Endothelial cell of umbilical vein (primary cell): ENCODE data around the gene RNU2-63P. TPM values are rescaled to one million over a fixed set of nuclear protein-coding genes. Genes with fewer than 3 reads are reported as not detected.

ENCODE experiments used
- BruUV-seq: library from RNA; stranded (reverse); fragments of 400-500 nt; replicated peaks from 2 replicates; lab custom pipeline; 2021; lab: Mats Ljungman, UMichigan
- CTCF ChIA-PET: fragments of 300-600, 350-600 bp; sonication (Branson Sonifier 250); formaldehyde crosslinking; loops from one replicate; lab custom pipeline; 2021; ENCODE audit warnings: antibody characterized with exemption, inconsistent platforms; lab: Charles Lee
- POLR2A ChIA-PET: fragments of 300-600, 350-600 bp; sonication (Branson Sonifier 250); formaldehyde crosslinking; loops from one replicate; lab custom pipeline; 2021; ENCODE audit warnings: antibody characterized with exemption, inconsistent platforms; lab: Charles Lee
- DNase-seq: peaks from one replicate; pipeline ENCODE4 v3.0.0-alpha.2; 2011; ENCODE audit warnings: low read depth, low spot score
- FAIRE-seq: peaks from 2 replicates; lab custom pipeline; 2011; peaks lifted over from hg19 to GRCh38; lab: Jason Lieb, UNC
- H2AFZ ChIP-seq: 2 replicates; pipeline ENCODE4 v1.6.0; 2012; ENCODE audit warnings: low read depth, low read length, control low read depth, inconsistent platforms
- H3K27ac ChIP-seq: 2 replicates; pipeline ENCODE4 v1.5.1; 2011; ENCODE audit warnings: low read depth, mild to moderate bottlenecking, control low read depth, low read length, moderate library complexity; ENCODE audit not compliant: insufficient read depth
- H3K27me3 ChIP-seq, 2 experiments: 2 replicates each; pipeline versions ENCODE4 v1.6.0 to v1.6.1; 2011; ENCODE audit warnings: low read length in 2 of 2, mixed read lengths in 1 of 2; ENCODE audit not compliant: control insufficient read depth in 2 of 2, insufficient read depth in 2 of 2
- H3K36me3 ChIP-seq, 2 experiments: 2 replicates in 1 of 2; 3 replicates in 1 of 2; pipeline ENCODE4 v1.5.1; 2011; ENCODE audit warnings: low read length in 2 of 2, mild to moderate bottlenecking in 1 of 2, moderate library complexity in 1 of 2; ENCODE audit not compliant: control insufficient read depth in 2 of 2, insufficient read depth in 2 of 2; ENCODE audit errors: extremely low read depth in 1 of 2
- H3K4me1 ChIP-seq: 3 replicates; pipeline ENCODE4 v1.5.1; 2011; ENCODE audit warnings: mild to moderate bottlenecking, low read length; ENCODE audit not compliant: control insufficient read depth, insufficient read depth; ENCODE audit errors: extremely low read depth
- H3K4me2 ChIP-seq: 2 replicates; pipeline ENCODE4 v1.6.1; 2011; ENCODE audit warnings: low read length, control low read depth, mixed read lengths; ENCODE audit not compliant: insufficient read depth
- H3K4me3 ChIP-seq, 3 experiments: fragments of 200-600 bp in 1 of 3; sonication (generic), shearing (Covaris generic) in 1 of 3; replicated peaks in 1 of 3; 2 replicates each; pipeline ENCODE4 v1.5.1; 2011 to 2016; ENCODE audit warnings: control low read depth in 3 of 3, low read length in 3 of 3, mild to moderate bottlenecking in 2 of 3, inconsistent platforms in 1 of 3, low read depth in 1 of 3, moderate library complexity in 1 of 3; ENCODE audit not compliant: insufficient read depth in 1 of 3
- H3K79me2 ChIP-seq: 2 replicates; pipeline ENCODE4 v1.6.0; 2012; ENCODE audit warnings: low read length, inconsistent platforms; ENCODE audit not compliant: control insufficient read depth, insufficient read depth
- H3K9ac ChIP-seq: replicated peaks from 2 replicates; pipeline ENCODE3; 2011; ENCODE audit warnings: low read length, control low read depth; ENCODE audit not compliant: insufficient read depth; ENCODE audit errors: extremely low read depth
- H3K9me1 ChIP-seq: replicated peaks from 3 replicates; pipeline ENCODE4 v1.6.0; 2011; ENCODE audit warnings: mild to moderate bottlenecking, low read length; ENCODE audit not compliant: control insufficient read depth, insufficient read depth; ENCODE audit errors: extremely low read depth
- H3K9me3 ChIP-seq: replicated peaks from 2 replicates; pipeline ENCODE4 v1.5.1; 2012; ENCODE audit warnings: low read length, inconsistent platforms; ENCODE audit not compliant: control insufficient read depth, insufficient read depth
- H4K20me1 ChIP-seq: replicated peaks from 2 replicates; pipeline ENCODE3; 2011; ENCODE audit warnings: mild to moderate bottlenecking, low read length; ENCODE audit not compliant: control insufficient read depth, insufficient read depth; ENCODE audit errors: extremely low read depth
- EZH2 ChIP-seq: IDR thresholded peaks from 2 replicates; pipeline ENCODE4 v1.6.1; 2012; ENCODE audit warnings: borderline replicate concordance, low read depth, mild to moderate bottlenecking, moderate library complexity, low read length, inconsistent platforms; ENCODE audit not compliant: severe bottlenecking
- FOS ChIP-seq: IDR thresholded peaks from 2 replicates; pipeline ENCODE4 v1.6.1; 2011; ENCODE audit warnings: mild to moderate bottlenecking, low read length, moderate library complexity, borderline replicate concordance; ENCODE audit not compliant: insufficient read depth
- GATA2 ChIP-seq: IDR thresholded peaks from 2 replicates; pipeline ENCODE4 v1.7.0; 2011; ENCODE audit warnings: low read depth, mild to moderate bottlenecking, moderate library complexity, mixed read lengths, low read length; ENCODE audit not compliant: insufficient read length, insufficient read depth
- MYC ChIP-seq: IDR thresholded peaks from one replicate; pipeline ENCODE4 v1.6.1; 2011; ENCODE audit warnings: mild to moderate bottlenecking, low read depth, low read length
- dilution Hi-C: fragments of 300-500 bp; cut with MboI; formaldehyde crosslinking; loops from one replicate; pipeline ENCODE4 v1.15.0; 2019; ENCODE audit warnings: low sequenced_read_pairs; ENCODE audit not compliant: extremely low pct_ligation_motif_present
- intact Hi-C: fragments of 100-400 bp; cut with micrococcal nuclease; formaldehyde crosslinking; loops from one replicate; pipeline ENCODE4 v1.10.0; 2022
- polyA plus RNA-seq, 4 experiments: library from polyadenylated mRNA; depleted of rRNA in 3 of 4; stranded (reverse) in 3 of 4; unstranded in 1 of 4; fragments of >200 nt; gene quantifications; 2 replicates each; pipeline versions ENCODE4 v1.2.1 to v1.2.3, GENCODE V29; 2011 to 2012; ENCODE audit warnings: missing spikeins in 1 of 4
- total RNA-seq: library from RNA; stranded (reverse); gene quantifications from 2 replicates; pipeline ENCODE4 v1.2.3, GENCODE V29; 2021
- TF ChIP-seq, protein P1 (sequence below): IDR thresholded peaks from 2 replicates; pipeline ENCODE4 v1.6.1; 2011; ENCODE audit not compliant: insufficient read depth, insufficient read length

RNU2-63P gene
- total and polyA plus RNA-seq, 2 donors (not counting 3 experiments of a cell fraction or from before 2014, with no cell fraction given) = not detected

DNA sequence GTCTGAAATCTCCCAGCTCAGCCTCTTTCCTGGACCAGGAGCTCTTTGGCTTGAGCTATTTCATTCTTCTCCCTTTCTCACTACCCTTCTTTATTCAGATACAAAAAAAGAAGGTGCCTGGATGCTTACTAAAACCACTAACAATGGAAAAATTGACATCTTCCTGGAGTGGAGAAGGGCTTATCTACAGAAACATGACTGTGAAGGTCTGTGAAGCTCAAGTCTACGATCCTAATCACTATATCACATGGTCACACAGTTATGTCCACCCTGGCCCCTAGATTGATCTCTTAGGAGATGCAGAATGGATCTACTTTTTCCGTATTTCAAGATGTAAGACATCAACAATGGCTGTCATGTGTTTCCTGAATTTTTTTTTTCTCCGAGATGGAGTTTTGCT lies 44.9 kb upstream of the RNU2-63P start:
- ChIA-PET CTCF (interaction anchor here (0.8 to 4.2 kb wide), 16 partner anchors 10 to 678 kb away, joined by 3 to 215 read pairs (median 6); no protein-coding TSS in a partner anchor), POLR2A (no interaction called here)
- H3K9me3 ChIP-seq = no peaks in the 10 kb centered on the region
- no peak overlapping the region for H3K4me2 ChIP-seq
- H3K4me1 ChIP-seq = no peaks in the 10 kb centered on the region
- no peaks in the 10 kb centered on the region for H3K36me3 ChIP-seq
- TF ChIP-seq, protein P1, sequence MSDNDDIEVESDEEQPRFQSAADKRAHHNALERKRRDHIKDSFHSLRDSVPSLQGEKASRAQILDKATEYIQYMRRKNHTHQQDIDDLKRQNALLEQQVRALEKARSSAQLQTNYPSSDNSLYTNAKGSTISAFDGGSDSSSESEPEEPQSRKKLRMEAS = no peak
- TF ChIP-seq MYC = no peak
- no peak for TF ChIP-seq GATA2
- dilution Hi-C loops = no loop called here
- H4K20me1 ChIP-seq = no peaks in the 10 kb centered on the region
- no peak overlapping the region for H3K4me3 ChIP-seq
- no peaks in the 10 kb centered on the region for H3K79me2 ChIP-seq
- no peaks in the 10 kb centered on the region for H3K9me1 ChIP-seq
- intact Hi-C loops = no loop called here
- H2AFZ ChIP-seq = no peak overlapping the region
- no TSS peak for BruUV-seq
- FAIRE-seq (no peak), DNase-seq (peak; percentile 48)
- H3K27ac ChIP-seq = no peak overlapping the region
- peaks cover 2 to 12% of the 10 kb centered on the region in 2 experiments for H3K27me3 ChIP-seq
- no peak overlapping the region for H3K9ac ChIP-seq

DNA sequence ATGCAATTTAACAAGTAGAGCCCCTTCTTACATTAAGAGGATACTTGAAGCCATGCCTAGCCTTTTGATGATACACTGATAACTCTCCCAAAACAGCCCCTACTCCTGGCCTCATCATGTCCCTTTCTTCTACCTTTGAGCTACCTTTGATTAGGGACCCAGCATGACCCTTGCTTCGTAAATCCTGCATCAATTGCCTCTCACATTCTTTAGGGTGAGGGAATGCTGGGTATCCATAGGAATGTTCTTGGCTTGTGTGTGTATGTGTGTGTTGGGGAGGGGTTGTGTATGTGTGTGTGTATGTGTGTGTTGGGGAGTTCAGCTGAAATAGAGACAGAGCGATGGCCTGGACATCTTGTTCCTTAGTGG lies 44.5 kb upstream of the RNU2-63P start:
- Histone ChIP-seq H3K79me2 (no peaks in the 10 kb centered on the region), H3K27ac (no peak overlapping the region), H3K9me1 (no peaks in the 10 kb centered on the region), H3K27me3 (peaks cover 2 to 12% of the 10 kb centered on the region in 2 experiments), H4K20me1 (no peaks in the 10 kb centered on the region), H2AFZ (no peak overlapping the region), H3K4me2 (no peak overlapping the region), H3K36me3 (no peaks in the 10 kb centered on the region), H3K9me3 (no peaks in the 10 kb centered on the region), H3K4me3 (no peak overlapping the region), H3K4me1 (peaks cover 3% of the 10 kb centered on the region), H3K9ac (no peak overlapping the region)
- no TSS peak for BruUV-seq
- dilution Hi-C loops (no loop called here), intact Hi-C loops (loop anchor here (1.0 kb wide), 2 partner anchors 99 to 126 kb away; no protein-coding TSS in a partner anchor)
- ChIA-PET POLR2A (interaction anchor here (1.2 kb wide), 1 partner anchor 45 kb away, joined by 3 read pairs; the partner anchor contains the start of gene RNU2-63P), CTCF (interaction anchor here (0.8 to 4.2 kb wide), 31 partner anchors 11 to 678 kb away, joined by 3 to 215 read pairs (median 5); no protein-coding TSS in a partner anchor)
- FAIRE-seq = no peak
- DNase-seq = no peak
- TF ChIP-seq FOS (no peak), EZH2 (no peak)
